ENCODE results near the gene ZBTB20.

ZBTB20 gene

GRCh38 chr3:114454551-114455251 lies 692.4 kb downstream of the ZBTB20 start:
- DNase-seq: peak; percentile 25 to 26

- DNase-seq: no peak
Observed at GRCh38 chr3:114453361-114453780, 693.7 kb downstream of the ZBTB20 start.

DNA sequence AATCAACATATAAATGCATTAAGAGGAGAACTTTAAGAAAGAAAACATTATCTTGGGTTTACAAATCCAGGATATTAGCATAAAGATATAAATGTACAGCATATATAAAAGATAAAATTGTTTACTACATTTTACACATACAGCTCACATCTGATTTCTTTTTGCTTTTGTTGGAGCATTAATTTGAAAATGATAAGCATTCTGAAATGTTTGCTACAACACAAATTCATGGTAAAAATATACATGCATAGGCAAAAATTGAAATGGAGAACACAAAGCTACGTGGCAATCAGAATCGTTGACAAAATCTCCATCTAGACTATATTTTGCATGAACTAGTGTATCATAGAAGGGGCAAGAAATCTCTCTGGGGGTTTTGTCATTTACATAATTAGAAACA lies 694.2 kb downstream of the ZBTB20 start:
- no peak for DNase-seq

GRCh38 chr3:114452256-114452655 lies 694.8 kb downstream of the ZBTB20 start:
- no peak for DNase-seq

DNA sequence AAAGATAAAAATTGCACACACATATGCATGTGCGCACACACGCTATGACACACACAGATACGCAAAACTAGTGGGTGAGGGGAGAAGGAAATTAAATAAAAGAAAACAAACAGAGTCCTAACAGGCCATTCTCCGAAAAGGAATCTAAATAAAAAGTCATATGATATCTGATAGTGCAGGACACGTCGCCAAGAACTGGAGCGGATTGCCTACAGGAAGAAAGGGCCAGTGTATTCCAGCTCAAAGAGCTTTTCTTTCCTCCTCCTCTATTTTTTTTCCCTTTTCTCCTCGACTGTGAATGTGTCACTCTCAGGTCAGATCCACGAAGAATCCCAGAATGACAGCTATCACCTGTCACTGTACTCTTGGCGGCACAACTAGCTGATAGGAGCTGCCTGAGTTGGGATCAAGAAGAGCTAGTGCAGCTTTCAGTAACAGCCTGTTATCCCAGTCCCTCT lies 695.5 kb downstream of the ZBTB20 start:
- no peak for DNase-seq

DNA sequence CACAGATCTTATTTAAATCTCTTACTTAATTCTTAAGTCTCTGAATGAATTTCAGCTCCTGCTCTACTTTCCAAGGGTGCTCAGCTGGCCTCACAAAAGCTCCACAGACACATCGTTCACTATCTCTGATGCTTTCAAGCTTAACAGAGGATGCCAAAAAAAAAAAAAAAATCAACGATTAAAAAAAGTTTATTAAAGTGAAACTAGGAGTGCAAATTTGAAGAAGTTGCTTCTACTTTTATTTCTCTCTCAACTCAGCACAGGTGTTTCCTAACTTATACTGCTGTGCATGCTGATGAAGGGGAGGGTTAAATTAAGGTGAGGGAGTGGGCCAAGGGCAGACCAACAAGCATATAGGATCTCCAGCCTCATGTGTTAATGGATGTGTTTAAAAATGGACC lies 696.0 kb downstream of the ZBTB20 start:
- no peak for DNase-seq

DNA sequence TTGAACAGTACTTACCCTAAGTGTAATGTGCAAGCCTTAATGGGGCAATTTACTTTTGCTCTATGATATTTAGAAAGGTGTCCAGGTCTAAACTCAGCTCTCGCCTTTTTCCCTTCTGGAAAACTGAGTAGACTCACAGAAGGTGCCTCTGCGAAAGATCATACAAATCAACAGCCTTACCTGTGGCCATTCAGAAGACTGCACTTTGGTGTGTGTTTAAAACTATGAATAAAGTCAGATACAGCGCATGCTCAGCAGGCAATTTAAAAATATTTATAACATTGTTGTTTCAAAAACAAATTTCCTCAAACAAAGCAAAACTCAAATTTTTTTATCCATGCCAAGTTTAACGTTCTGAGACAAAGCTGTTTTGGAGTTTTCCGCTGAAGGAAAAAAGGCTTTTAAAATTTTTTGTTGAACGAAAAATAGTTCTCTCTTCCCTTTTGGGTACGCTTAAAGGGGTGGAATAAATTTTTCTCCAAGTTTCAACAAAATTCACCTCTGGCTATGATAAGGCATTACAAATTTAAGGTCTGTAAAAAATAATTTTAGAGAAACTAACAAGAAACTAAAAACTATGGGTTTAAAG lies 697.0 kb downstream of the ZBTB20 start:
- DNase-seq: no peak

DNA sequence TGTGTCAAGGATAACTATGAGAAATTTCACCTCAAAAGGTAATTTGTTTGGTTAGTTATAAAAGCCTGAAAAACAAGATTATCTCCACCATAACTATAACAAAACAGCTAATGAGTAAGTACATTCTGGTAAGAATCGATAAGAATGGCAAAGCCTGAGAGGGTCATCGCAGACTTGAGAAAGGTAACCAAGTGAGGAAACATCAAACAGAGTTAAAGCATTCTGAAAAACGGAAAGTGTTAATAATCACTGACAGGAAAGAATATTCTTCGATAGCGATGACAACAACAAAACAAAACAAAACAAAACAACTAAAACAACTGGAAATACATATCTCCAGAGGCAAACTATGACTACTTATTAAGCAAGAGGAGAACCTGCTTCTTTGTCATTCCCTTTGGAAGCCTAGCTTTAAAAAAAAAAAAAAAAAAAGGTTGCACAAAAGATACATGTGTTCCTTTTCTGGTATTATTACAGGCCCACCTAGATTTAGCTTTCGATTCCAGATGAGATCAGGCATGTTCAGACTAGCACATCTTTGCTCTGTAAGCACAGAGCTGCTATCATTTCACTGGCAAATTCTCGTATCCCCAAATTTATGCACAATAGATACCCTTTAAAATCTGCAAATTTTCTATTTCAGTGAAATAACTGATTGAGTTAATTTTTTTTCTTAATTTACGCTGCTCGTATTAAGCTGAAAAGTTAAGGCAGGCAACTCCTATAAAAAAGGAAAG lies 697.6 kb downstream of the ZBTB20 start:
- no peak for DNase-seq

GRCh38 chr3:114447950-114448479 lies 699.1 kb downstream of the ZBTB20 start:
- DNase-seq: no peak

DNA sequence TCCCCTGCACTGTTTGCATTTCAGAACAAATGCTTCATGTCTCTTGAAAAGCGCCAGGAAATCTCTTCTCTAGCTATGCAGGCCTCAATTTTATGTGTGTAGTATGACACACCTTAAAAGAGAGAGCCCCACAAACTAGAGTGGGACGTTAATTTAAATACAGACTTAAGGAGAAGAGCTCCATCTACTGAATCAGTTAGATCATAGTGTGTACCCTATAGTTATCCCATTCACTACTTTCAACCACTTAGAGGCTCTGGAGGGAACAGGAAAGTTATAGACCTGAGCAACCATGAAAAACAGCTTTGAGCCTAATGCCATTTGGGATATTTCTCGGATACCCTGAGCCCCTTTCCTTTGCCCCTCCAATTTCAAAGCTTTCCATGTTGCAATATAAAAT lies 699.5 kb downstream of the ZBTB20 start:
- DNase-seq: no peak

- DNase-seq: no peak
Observed at GRCh38 chr3:114446600-114446999, 700.5 kb downstream of the ZBTB20 start.

DNA sequence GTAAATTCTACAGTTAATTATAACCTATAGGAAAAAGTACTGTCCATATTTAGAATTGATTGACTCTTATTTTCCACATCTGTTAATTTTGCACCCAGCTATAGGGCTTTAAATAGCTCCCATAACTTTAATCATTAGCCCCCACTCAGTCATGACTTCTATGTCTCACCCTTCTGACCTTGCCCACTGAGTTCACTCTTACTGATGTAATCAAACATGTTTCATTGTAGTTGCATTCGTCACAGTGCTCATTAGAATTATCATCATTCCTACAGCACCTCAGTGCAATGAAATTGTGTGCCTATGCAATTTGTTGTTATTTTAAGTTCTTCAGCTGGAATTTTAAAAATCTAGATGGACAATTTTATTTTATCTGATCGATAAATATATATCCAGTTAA lies 701.9 kb downstream of the ZBTB20 start:
- DNase-seq: no peak

- no peak for DNase-seq
Observed at GRCh38 chr3:114444216-114444615, 702.9 kb downstream of the ZBTB20 start.

DNA sequence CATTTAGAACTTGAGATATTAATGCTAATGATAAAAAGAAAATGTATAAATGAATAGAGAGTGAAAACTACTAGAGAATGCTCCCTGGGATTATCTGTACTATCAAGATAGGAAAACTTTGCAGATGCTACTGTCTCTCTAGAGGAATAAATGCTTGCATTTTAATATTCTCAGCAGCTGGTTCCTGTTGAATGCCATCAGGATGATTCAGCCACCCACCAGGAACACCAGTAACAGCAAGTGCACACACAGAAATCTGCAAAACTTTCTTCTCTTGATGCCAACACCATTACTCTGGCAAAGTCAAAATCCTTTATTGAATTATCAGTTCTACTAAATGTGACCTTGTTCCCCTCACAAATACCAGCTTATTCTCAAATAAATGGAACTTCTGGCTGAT lies 704.8 kb downstream of the ZBTB20 start:
- no peak for DNase-seq

- no peak for DNase-seq
Observed at GRCh38 chr3:114441386-114441785, 705.7 kb downstream of the ZBTB20 start.

DNA sequence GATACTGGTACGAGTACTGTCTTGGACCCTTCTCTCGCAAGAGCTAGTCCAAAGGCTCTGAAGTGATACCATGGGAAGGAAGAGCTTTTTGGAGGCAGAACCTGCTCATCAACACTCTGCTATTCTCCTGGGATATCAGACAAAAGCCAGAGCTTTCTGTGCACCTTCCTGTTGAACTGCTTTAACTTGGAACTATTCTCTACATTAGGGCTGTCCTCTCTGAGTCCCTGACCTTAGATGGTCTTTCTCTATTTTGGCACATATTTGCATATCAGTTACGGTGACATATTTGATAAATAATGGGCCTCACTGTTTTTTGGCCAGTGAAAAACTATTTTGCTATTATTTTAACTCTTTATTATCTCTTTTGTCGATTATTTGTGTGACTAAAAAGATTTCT lies 706.4 kb downstream of the ZBTB20 start:
- no peak for DNase-seq

- no peak for DNase-seq
Observed at GRCh38 chr3:114439284-114439683, 707.8 kb downstream of the ZBTB20 start.

DNA sequence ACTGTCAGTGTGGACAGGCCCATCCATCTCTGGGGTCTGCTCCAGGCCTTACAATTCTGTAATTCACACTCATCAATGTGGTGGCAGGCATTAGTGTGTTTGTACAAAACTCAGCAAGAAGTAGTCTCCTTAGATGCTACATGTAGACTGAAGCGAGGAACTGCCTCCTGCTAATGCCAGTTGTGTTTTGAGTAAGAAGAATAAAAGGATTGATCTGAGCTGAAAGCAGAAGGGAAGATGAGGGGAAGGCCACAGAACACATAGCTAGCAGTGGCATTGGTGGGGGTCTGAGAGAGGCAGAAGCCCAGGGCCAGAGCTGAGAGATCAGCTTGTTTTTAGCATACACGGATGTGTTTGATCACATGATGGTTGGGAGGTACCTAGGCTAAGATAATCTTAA lies 709.2 kb downstream of the ZBTB20 start:
- DNase-seq: no peak

- DNase-seq: no peak
Observed at GRCh38 chr3:114436182-114436581, 710.9 kb downstream of the ZBTB20 start.

DNA sequence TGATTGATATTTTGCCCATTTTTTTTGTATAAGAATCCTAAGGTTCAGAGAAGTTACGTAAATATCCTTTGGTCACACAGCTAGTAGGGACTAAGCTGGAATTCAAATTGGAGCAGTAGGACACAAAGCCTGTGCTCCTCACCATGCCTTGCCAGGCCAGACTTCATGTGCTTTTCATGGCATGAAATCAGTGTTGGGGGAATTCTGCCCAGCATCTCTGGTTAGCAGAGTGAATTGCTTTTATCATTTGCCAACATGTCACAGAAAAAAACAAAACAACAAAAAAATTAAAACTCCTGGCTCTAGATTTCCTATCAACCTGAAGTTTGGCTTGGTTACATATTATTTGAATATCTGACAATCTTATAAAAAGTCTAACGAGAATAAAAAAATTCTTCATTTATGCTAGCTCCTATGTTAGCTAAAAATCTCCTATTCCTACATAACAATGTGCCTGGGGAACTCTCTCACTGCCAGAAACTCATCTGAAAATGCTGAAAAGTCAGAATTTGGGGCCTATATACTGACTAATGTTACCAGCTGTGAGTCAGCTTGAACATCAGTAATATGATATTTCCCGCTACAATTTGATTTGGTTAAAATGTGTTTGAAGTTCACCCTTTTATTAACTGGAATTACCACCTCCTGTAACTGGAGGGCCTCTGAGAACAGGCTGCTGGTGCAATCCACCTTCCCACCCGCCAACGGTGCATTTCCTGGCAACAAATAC lies 711.5 kb downstream of the ZBTB20 start:
- no peak for DNase-seq

GRCh38 chr3:114432310-114432709 lies 714.8 kb downstream of the ZBTB20 start:
- no peak for DNase-seq

DNA sequence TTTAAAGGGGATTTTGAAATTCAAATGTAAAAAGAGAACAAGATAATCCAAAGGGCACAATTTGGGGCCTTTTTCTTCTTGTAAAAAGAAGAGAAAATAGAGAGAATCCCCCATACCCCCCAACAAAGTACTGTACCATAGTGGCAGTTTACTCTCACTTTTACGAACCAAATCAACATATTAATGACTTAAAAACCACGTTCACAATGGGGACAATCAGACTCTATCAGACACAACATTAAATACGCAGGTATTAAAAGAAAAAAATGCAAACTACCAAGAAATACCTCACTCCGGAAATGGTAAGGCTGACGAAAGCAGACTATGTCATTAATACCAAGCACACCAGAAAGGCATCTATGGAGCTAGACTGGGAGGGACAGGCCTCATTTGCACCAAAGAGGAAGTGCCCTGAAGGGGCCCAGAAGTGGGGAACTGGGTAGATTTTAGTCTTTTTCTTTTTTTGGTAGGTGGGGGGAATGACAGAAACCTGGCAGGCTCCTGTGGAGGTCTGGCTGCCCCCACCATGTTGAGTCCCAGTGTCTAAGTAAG lies 719.0 kb downstream of the ZBTB20 start:
- no peak for DNase-seq
